ENCODE data around the gene NKX1-2.
"Not testable (repeated sequence)": the region's sequence is repeated elsewhere in the genome, so short reads cannot be mapped to it uniquely, and the experiment has no call there.

Gene NKX1-2

GRCh38 chr10:124447751-124448466 lies 1.9 kb downstream of the NKX1-2 start:
- H3K36me3 Mint-ChIP-seq: no peaks in the 10 kb centered on the region
- H3K4me1 Mint-ChIP-seq: peaks cover 32% of the 10 kb centered on the region
- ATAC-seq: no peak
- H3K9me3 Mint-ChIP-seq: no peaks in the 10 kb centered on the region
- H3K4me3 Mint-ChIP-seq: peak overlapping the region; percentile 51
- H3K27me3 Mint-ChIP-seq: peaks cover 64% of the 10 kb centered on the region
- no peak overlapping the region for H3K27ac Mint-ChIP-seq

- no peaks in the 10 kb centered on the region for H3K9me3 Mint-ChIP-seq
- peaks cover 64% of the 10 kb centered on the region for H3K27me3 Mint-ChIP-seq
- H3K27ac Mint-ChIP-seq: no peak overlapping the region
- no peaks in the 10 kb centered on the region for H3K36me3 Mint-ChIP-seq
- peak overlapping the region; percentile 36 for H3K4me3 Mint-ChIP-seq
- H3K4me1 Mint-ChIP-seq: peaks cover 32% of the 10 kb centered on the region
- ATAC-seq: no peak
Measured at GRCh38 chr10:124446830-124447750, 2.7 kb downstream of the NKX1-2 start.

DNA sequence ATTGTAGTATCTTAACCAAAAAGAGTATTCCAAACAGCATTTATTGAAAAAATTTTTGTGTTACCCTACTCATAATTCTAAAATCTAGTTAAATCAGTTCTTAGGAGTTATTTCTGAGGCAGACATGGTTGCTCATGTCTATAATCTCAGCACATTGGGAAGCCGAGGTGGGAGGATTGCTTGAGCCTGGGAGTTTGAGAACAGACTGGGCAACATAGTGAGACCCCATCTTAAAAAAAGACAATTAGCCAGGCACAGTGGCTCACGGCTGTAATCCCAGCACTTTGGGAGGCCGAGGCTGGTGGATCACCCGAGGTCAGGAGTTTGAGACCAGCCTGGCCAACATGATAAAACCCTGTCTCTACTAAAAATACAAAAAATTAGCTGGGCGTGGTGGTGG lies 8.1 kb downstream of the NKX1-2 start:
- H3K4me1 Mint-ChIP-seq, H3K9me3 Mint-ChIP-seq, H3K36me3 Mint-ChIP-seq, H3K4me3 Mint-ChIP-seq, ATAC-seq, H3K27ac Mint-ChIP-seq: not testable (repeated sequence)
- H3K27me3 Mint-ChIP-seq: peaks cover 38% of the 10 kb centered on the region

GRCh38 chr10:124436191-124436638 lies 13.6 kb downstream of the NKX1-2 start:
- Mint-ChIP-seq H3K27ac (no peak overlapping the region), H3K9me3 (no peaks in the 10 kb centered on the region), H3K36me3 (no peaks in the 10 kb centered on the region), H3K4me3 (no peak overlapping the region), H3K4me1 (peaks cover 11% of the 10 kb centered on the region), H3K27me3 (peaks cover 35% of the 10 kb centered on the region)
- ATAC-seq: peak; percentile 36

DNA sequence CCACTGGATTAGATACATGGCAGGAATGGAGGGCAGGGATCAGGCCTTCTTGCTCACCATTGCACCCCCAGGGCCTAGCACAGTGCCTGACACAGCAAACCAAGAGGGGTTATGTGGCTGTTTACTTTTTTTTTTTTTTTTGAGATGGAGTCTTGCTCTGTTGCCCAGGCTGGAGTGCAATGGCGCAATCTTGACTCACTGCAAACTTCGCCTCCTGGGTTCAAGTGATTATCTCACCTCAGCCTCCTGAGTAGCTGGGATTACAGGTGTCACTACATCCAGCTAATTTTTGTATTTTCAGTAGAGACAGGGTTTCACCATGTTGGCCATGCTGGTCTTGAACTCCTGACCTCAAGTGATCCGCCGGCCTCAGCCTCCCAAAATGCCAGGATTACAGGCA lies 14.2 kb downstream of the NKX1-2 start:
- H3K4me1 Mint-ChIP-seq: peaks cover 11% of the 10 kb centered on the region
- H3K4me3 Mint-ChIP-seq, ATAC-seq, H3K36me3 Mint-ChIP-seq, H3K9me3 Mint-ChIP-seq, H3K27ac Mint-ChIP-seq: not testable (repeated sequence)
- H3K27me3 Mint-ChIP-seq: peaks cover 34% of the 10 kb centered on the region

GRCh38 chr10:124433461-124433860 lies 16.4 kb downstream of the NKX1-2 start:
- no peak overlapping the region for H3K27ac Mint-ChIP-seq
- no peak overlapping the region for H3K4me3 Mint-ChIP-seq
- no peak for ATAC-seq
- no peaks in the 10 kb centered on the region for H3K36me3 Mint-ChIP-seq
- no peaks in the 10 kb centered on the region for H3K9me3 Mint-ChIP-seq
- peaks cover 30% of the 10 kb centered on the region for H3K27me3 Mint-ChIP-seq
- peaks cover 7% of the 10 kb centered on the region for H3K4me1 Mint-ChIP-seq

- no peaks in the 10 kb centered on the region for H3K4me1 Mint-ChIP-seq
- H3K36me3 Mint-ChIP-seq: no peaks in the 10 kb centered on the region
- no peak overlapping the region for H3K27ac Mint-ChIP-seq
- ATAC-seq: no peak
- no peak overlapping the region for H3K4me3 Mint-ChIP-seq
- H3K27me3 Mint-ChIP-seq: peaks cover 25% of the 10 kb centered on the region
- H3K9me3 Mint-ChIP-seq: no peaks in the 10 kb centered on the region
Measured at GRCh38 chr10:124430077-124430476, 19.8 kb downstream of the NKX1-2 start.

GRCh38 chr10:124429576-124429975 lies 20.3 kb downstream of the NKX1-2 start:
- H3K36me3 Mint-ChIP-seq: no peaks in the 10 kb centered on the region
- no peaks in the 10 kb centered on the region for H3K9me3 Mint-ChIP-seq
- no peaks in the 10 kb centered on the region for H3K4me1 Mint-ChIP-seq
- H3K4me3 Mint-ChIP-seq: no peak overlapping the region
- no peak overlapping the region for H3K27ac Mint-ChIP-seq
- no peak for ATAC-seq
- peaks cover 26% of the 10 kb centered on the region for H3K27me3 Mint-ChIP-seq

GRCh38 chr10:124428207-124428777 lies 21.5 kb downstream of the NKX1-2 start:
- Mint-ChIP-seq H3K9me3 (no peaks in the 10 kb centered on the region), H3K4me1 (no peaks in the 10 kb centered on the region), H3K36me3 (no peaks in the 10 kb centered on the region), H3K4me3 (no peak overlapping the region), H3K27ac (no peak overlapping the region), H3K27me3 (peaks cover 33% of the 10 kb centered on the region)
- ATAC-seq: no peak

- Mint-ChIP-seq H3K27ac (no peak overlapping the region), H3K4me3 (no peak overlapping the region), H3K9me3 (no peaks in the 10 kb centered on the region), H3K36me3 (no peaks in the 10 kb centered on the region), H3K27me3 (peaks cover 24% of the 10 kb centered on the region), H3K4me1 (no peaks in the 10 kb centered on the region)
- no peak for ATAC-seq
Measured at GRCh38 chr10:124425227-124425962, 24.4 kb downstream of the NKX1-2 start.

- no peak for ATAC-seq
- Mint-ChIP-seq H3K9me3 (no peaks in the 10 kb centered on the region), H3K27me3 (peaks cover 24% of the 10 kb centered on the region), H3K36me3 (no peaks in the 10 kb centered on the region), H3K4me1 (peaks cover 5% of the 10 kb centered on the region), H3K4me3 (no peak overlapping the region), H3K27ac (no peak overlapping the region)
Measured at GRCh38 chr10:124423813-124424212, 26.0 kb downstream of the NKX1-2 start.

DNA sequence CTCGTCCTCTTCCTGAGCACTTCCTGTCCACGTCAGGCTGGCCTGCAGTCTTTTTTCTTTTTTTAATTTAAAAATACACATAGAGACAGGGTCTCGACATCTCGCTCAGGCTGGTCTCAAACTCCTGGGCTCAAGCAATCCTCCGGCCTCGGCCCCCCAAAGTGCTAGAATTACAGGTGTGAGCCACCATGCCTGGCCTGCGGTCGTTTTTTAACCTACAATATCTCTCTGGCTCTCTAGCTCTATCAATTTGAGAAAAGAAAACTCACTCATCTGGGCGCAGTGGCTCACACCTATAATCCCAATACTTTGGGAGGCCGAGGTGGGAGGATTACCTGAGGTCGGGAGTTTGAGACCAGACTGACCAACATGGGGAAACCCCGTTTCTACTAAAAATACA lies 27.1 kb downstream of the NKX1-2 start:
- H3K4me1 Mint-ChIP-seq: peaks cover 5% of the 10 kb centered on the region
- no peak overlapping the region for H3K27ac Mint-ChIP-seq
- no peaks in the 10 kb centered on the region for H3K36me3 Mint-ChIP-seq
- H3K4me3 Mint-ChIP-seq: no peak overlapping the region
- ATAC-seq: no peak
- peaks cover 24% of the 10 kb centered on the region for H3K27me3 Mint-ChIP-seq
- no peaks in the 10 kb centered on the region for H3K9me3 Mint-ChIP-seq

- H3K27me3 Mint-ChIP-seq: peaks cover 24% of the 10 kb centered on the region
- H3K4me3 Mint-ChIP-seq: no peak overlapping the region
- no peak for ATAC-seq
- H3K36me3 Mint-ChIP-seq: no peaks in the 10 kb centered on the region
- no peaks in the 10 kb centered on the region for H3K9me3 Mint-ChIP-seq
- no peak overlapping the region for H3K27ac Mint-ChIP-seq
- H3K4me1 Mint-ChIP-seq: peaks cover 5% of the 10 kb centered on the region
Measured at GRCh38 chr10:124420254-124420653, 29.6 kb downstream of the NKX1-2 start.

DNA sequence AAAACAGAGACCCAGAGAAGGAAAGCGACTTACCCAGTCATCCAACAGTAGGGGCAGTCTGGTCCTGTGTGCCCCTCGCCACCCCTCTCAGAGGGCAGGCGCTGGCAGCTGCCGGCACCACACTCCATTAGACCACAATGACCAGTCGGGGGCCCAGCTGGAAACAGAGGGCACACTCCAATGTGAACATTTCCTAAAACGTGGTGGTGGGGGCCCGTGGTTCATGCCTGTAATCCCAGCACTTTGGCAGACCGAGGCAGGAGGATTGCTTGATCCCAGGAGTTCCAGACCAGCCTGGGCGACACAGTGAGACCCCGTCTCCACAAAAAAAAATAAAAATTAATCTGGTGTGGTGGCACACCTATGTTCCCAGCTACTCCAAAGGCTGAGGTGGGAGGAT lies 30.2 kb downstream of the NKX1-2 start:
- Mint-ChIP-seq H3K4me3 (peak overlapping the region; percentile 73), H3K4me1 (peaks cover 5% of the 10 kb centered on the region), H3K27me3 (peaks cover 24% of the 10 kb centered on the region), H3K36me3 (no peaks in the 10 kb centered on the region), H3K27ac (no peak overlapping the region), H3K9me3 (no peaks in the 10 kb centered on the region)
- ATAC-seq: no peak

All from stimulated activated memory B cell treated with anti-CD40 and anti-IgM and Interleukin-4, amounts not matched to agents 10 μg/mL and 1 μg/mL and 100 μg/mL, for 72 hours (primary cell).